Liver (tissue), 2 donors: ENCODE data around the gene MRPS7.

Experiments used
- CTCF ChIP-seq: fragments of 150-350 bp; IDR thresholded peaks from 2 replicates; pipeline ENCODE4 v1.5.1; 2017; ENCODE audit warnings: improper control_type of control experiment, low read depth, low read length; ENCODE audit not compliant: missing input control
- REST ChIP-seq: IDR thresholded peaks from 2 replicates; pipeline ENCODE4 v1.6.1; 2016; ENCODE audit warnings: antibody characterized with exemption, mild to moderate bottlenecking
- donor health status: healthy.

GRCh38 chr17:75228847-75229246 lies 32.8 kb upstream of the MRPS7 start:
- TF ChIP-seq CTCF (no peak), REST (no peak)
